SK-N-SH treated with all-trans-retinoic acid at 6 μM for 48 hours (cell line): ENCODE measurements around the gene SLC2A6.
"Not testable (repeated sequence)": the region's sequence is repeated elsewhere in the genome, so short reads cannot be mapped to it uniquely, and the experiment has no call there.

Source experiments
- ZC3H10 ChIP-seq: fragments of 250-450 bp; sonication (Bioruptor Pico); IDR thresholded peaks from 2 replicates; pipeline ENCODE4 v1.5.1; 2021; ENCODE audit warnings: mild to moderate bottlenecking, moderate library complexity
- ZFP30 ChIP-seq: fragments of 450-650 bp; formaldehyde crosslinking; IDR thresholded peaks from 2 replicates; pipeline ENCODE4 v1.5.0; 2022; ENCODE audit warnings: mild to moderate bottlenecking, moderate library complexity

- not testable (repeated sequence) for TF ChIP-seq ZC3H10, ZFP30 (CRISPR knock-in tag)
These were observed 27.0 kb downstream of the SLC2A6 start for GRCh38 chr9:133451865-133452264.
